ENCODE results near the gene BIRC6. TPM values are rescaled to one million over a fixed set of nuclear protein-coding genes. Genes with fewer than 3 reads are reported as not detected.

The BIRC6 gene
- total RNA-seq, 6 experiments from 2014 or later, result 43.1 to 63.5 (median 47.2) TPM

DNA sequence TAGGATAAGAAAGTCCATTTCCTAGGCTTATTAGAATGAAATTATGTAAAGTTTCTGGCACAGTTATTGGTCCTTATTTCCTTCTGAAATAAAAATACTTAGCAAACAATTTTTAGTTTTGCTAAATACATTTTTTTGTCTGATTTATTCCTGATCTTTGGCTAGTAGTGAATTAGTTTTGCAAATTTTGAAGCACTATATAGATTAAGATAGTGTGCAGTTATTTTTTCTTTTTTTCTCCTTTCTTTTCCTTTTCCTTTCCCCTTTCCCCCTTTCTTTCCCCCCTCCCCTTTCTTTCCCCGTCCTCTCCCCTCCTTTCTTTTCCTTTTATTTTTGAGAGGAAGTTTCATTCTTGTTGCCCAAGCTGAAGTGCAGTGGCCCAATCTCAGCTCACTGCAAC, 59.7 kb downstream of the BIRC6 start:
- H3K9me3 ChIP-seq, result no peaks in the 10 kb centered on the region

GRCh38 chr2:32417659-32418058, 60.8 kb downstream of the BIRC6 start:
- Histone ChIP-seq H3K27ac (no peak overlapping the region), H3K36me3 (peaks cover 0 to 21% (median 13%) of the 10 kb centered on the region in 4 donors), H3K4me1 (peaks cover 0 to 7% (median 2%) of the 10 kb centered on the region in 4 donors), H3K27me3 (no peaks in the 10 kb centered on the region), H3K9me3 (no peaks in the 10 kb centered on the region), H3K4me3 (no peak overlapping the region)
- no peak for TF ChIP-seq POLR2A (IDR thresholded peaks at IDR 0.05)
- TF ChIP-seq, protein P1, sequence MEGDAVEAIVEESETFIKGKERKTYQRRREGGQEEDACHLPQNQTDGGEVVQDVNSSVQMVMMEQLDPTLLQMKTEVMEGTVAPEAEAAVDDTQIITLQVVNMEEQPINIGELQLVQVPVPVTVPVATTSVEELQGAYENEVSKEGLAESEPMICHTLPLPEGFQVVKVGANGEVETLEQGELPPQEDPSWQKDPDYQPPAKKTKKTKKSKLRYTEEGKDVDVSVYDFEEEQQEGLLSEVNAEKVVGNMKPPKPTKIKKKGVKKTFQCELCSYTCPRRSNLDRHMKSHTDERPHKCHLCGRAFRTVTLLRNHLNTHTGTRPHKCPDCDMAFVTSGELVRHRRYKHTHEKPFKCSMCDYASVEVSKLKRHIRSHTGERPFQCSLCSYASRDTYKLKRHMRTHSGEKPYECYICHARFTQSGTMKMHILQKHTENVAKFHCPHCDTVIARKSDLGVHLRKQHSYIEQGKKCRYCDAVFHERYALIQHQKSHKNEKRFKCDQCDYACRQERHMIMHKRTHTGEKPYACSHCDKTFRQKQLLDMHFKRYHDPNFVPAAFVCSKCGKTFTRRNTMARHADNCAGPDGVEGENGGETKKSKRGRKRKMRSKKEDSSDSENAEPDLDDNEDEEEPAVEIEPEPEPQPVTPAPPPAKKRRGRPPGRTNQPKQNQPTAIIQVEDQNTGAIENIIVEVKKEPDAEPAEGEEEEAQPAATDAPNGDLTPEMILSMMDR (IDR thresholded peaks at IDR 0.05), result no peak
- WGBS (ENCODE audit: insufficient coverage, low coverage, low lambda C conversion rate, missing lambda C conversion rate), result 97% methylated on average over 10 of the region's 10 CpGs
- ATAC-seq (no peak), DNase-seq (no peak)
- intact Hi-C loops (cut with DNase I), result no loop called here

More for the DNA sequence above, 59.7 kb downstream of the BIRC6 start:
- Histone ChIP-seq H3K27ac (no peak overlapping the region), H3K4me3 (no peak overlapping the region), H3K36me3 (peaks cover 0 to 21% (median 13%) of the 10 kb centered on the region in 4 donors), H3K27me3 (no peaks in the 10 kb centered on the region), H3K4me1 (peaks cover 0 to 7% (median 2%) of the 10 kb centered on the region in 4 donors)
- 36% methylated on average over 1 of the region's 1 CpG for WGBS (ENCODE audit: insufficient coverage, low coverage, low lambda C conversion rate, missing lambda C conversion rate)
- TF ChIP-seq, protein P1 (IDR thresholded peaks at IDR 0.05), result no peak
- no peak for TF ChIP-seq POLR2A (IDR thresholded peaks at IDR 0.05)
- no peak for ATAC-seq
- intact Hi-C loops (cut with DNase I), result no loop called here
- DNase-seq, result no peak

DNA sequence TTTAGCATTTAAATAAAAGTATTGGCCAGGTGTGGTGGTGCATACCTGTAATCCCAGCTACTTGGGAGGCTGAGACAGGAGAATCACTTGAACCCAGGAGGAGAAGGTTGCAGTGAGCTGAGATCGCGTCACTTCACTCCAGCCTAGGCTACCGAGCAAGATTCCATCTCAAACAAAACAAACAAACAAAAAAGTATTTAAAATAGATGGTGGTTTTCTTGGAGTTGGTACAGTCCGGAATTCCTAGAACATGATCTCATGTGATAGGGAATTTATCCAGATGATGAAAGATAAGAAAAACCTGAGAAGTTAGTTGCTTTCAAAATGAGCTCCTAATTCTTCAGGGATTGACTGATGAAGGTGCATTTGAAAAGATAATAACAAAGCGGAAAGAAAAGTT, 62.0 kb downstream of the BIRC6 start:
- 91% methylated on average over 5 of the region's 5 CpGs for WGBS (ENCODE audit: insufficient coverage, low coverage, low lambda C conversion rate, missing lambda C conversion rate)
- Histone ChIP-seq H3K36me3 (peaks cover 0 to 21% (median 13%) of the 10 kb centered on the region in 4 donors), H3K27me3 (no peaks in the 10 kb centered on the region), H3K4me1 (peaks cover 0 to 7% (median 2%) of the 10 kb centered on the region in 4 donors), H3K27ac (no peak overlapping the region), H3K4me3 (no peak overlapping the region), H3K9me3 (no peaks in the 10 kb centered on the region)
- TF ChIP-seq POLR2A (IDR thresholded peaks at IDR 0.05), result no peak
- TF ChIP-seq, protein P1 (IDR thresholded peaks at IDR 0.05), result no peak
- ATAC-seq (no peak), DNase-seq (no peak)
- intact Hi-C loops (cut with DNase I), result no loop called here

- no peak for TF ChIP-seq POLR2A (IDR thresholded peaks at IDR 0.05)
- TF ChIP-seq, protein P1 (IDR thresholded peaks at IDR 0.05), result no peak
- WGBS (ENCODE audit: insufficient coverage, low coverage, low lambda C conversion rate, missing lambda C conversion rate), result 100% methylated on average over 1 of the region's 1 CpG
- no peaks in the 10 kb centered on the region for H3K36me3 ChIP-seq
- ATAC-seq (no peak), DNase-seq (no peak)
- no peaks in the 10 kb centered on the region for H3K9me3 ChIP-seq
- H3K27me3 ChIP-seq, result no peaks in the 10 kb centered on the region
- intact Hi-C loops (cut with DNase I), result no loop called here
- peaks cover 0 to 12% (median 2%) of the 10 kb centered on the region in 4 donors for H3K4me1 ChIP-seq
- no peak overlapping the region for H3K4me3 ChIP-seq
- no peak overlapping the region for H3K27ac ChIP-seq
Observed at GRCh38 chr2:32422133-32422532, 65.3 kb downstream of the BIRC6 start.

DNA sequence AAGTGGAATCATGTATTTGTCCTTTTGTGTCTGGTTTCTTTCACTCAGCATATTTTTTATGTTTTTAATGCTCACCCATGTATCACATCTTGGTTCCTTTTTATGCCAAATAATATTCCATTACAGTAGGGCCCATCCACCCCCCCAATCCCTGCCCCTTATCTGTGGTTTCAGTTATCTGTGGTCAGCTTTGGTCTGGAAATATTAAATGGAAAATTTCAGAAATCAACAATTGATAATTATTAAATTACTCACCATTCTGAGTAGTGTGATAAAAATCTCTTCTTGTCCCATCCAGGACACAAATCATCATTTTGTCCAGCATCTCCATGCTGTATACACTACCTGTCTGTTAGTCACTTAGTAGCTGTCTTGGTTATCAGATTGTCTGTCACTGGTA, 66.7 kb downstream of the BIRC6 start:
- ATAC-seq, result no peak

More for the DNA sequence above, 66.7 kb downstream of the BIRC6 start:
- Histone ChIP-seq H3K36me3 (no peaks in the 10 kb centered on the region), H3K9me3 (no peaks in the 10 kb centered on the region), H3K27ac (no peak overlapping the region), H3K4me1 (peaks cover 0 to 24% (median 4%) of the 10 kb centered on the region in 4 donors), H3K4me3 (no peak overlapping the region), H3K27me3 (no peaks in the 10 kb centered on the region)
- TF ChIP-seq, protein P1 (IDR thresholded peaks at IDR 0.05), result no peak
- no peak for TF ChIP-seq POLR2A (IDR thresholded peaks at IDR 0.05)
- DNase-seq, result no peak
- intact Hi-C loops (cut with DNase I), result no loop called here
